ENCODE results near the gene BCORL1. TPM values are rescaled to one million over a fixed set of nuclear protein-coding genes. Genes with fewer than 3 reads are reported as not detected.

The BCORL1 gene, protein sequence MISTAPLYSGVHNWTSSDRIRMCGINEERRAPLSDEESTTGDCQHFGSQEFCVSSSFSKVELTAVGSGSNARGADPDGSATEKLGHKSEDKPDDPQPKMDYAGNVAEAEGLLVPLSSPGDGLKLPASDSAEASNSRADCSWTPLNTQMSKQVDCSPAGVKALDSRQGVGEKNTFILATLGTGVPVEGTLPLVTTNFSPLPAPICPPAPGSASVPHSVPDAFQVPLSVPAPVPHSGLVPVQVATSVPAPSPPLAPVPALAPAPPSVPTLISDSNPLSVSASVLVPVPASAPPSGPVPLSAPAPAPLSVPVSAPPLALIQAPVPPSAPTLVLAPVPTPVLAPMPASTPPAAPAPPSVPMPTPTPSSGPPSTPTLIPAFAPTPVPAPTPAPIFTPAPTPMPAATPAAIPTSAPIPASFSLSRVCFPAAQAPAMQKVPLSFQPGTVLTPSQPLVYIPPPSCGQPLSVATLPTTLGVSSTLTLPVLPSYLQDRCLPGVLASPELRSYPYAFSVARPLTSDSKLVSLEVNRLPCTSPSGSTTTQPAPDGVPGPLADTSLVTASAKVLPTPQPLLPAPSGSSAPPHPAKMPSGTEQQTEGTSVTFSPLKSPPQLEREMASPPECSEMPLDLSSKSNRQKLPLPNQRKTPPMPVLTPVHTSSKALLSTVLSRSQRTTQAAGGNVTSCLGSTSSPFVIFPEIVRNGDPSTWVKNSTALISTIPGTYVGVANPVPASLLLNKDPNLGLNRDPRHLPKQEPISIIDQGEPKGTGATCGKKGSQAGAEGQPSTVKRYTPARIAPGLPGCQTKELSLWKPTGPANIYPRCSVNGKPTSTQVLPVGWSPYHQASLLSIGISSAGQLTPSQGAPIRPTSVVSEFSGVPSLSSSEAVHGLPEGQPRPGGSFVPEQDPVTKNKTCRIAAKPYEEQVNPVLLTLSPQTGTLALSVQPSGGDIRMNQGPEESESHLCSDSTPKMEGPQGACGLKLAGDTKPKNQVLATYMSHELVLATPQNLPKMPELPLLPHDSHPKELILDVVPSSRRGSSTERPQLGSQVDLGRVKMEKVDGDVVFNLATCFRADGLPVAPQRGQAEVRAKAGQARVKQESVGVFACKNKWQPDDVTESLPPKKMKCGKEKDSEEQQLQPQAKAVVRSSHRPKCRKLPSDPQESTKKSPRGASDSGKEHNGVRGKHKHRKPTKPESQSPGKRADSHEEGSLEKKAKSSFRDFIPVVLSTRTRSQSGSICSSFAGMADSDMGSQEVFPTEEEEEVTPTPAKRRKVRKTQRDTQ (N-terminal part only)
- total RNA-seq (2014; rRNA removed; shearing (Covaris generic)), result 0.49 and 0.96 TPM in 2 replicates

DNA sequence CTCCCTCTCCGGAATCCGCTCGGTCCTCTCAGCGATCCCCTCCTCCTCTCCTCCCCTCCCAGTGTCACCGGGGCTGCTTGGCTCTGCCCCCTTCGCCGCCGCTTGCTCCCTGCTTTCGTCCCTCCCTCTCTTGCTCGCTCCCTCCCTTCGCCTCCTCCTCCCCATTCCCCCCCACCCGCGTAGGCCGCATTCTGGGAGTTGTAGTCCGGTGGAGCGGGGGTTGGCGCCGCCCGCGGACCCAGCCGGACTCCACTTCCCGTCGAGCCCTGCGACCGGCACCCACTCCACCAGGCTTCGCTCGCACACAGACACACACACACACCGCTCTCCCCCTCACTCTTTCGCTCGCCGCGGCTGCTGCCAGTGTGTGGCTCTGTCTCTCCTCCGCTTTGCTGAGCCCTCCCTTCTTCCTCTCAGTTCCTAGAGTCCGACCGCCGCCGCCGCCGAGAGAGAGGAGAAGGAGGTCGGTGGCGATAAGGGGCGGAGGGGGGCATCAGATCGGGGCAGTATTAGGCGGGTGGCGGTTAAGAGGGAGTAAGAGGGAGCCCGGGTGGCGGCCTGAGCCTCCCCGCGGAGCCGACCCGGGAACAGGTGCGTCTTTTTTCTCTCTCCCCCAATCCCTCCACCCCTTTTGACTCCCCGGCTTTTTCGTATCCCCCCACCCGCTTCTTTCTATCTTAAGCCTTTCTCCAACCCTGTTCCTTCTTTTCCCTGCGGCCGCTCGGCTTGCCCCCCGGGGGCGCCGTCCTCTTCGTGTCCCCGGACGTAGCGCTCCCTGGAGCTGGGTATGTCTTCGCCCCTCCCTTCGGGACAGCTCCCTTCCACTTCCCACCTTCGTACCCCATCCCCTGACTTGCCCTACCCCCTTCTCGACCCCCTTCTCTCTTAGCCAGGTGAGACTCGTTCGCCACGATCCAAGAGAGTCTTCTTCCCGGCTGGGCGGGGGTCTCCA lies at the start of gene BCORL1:
TSS of gene BCORL1 (plus strand) at position 336 of the 952 bp plus-strand sequence. CDS start 22,597 bp downstream, outside the sequence.
- DNase-seq (ENCODE audit: low read depth), result peak; percentile 88

DNA sequence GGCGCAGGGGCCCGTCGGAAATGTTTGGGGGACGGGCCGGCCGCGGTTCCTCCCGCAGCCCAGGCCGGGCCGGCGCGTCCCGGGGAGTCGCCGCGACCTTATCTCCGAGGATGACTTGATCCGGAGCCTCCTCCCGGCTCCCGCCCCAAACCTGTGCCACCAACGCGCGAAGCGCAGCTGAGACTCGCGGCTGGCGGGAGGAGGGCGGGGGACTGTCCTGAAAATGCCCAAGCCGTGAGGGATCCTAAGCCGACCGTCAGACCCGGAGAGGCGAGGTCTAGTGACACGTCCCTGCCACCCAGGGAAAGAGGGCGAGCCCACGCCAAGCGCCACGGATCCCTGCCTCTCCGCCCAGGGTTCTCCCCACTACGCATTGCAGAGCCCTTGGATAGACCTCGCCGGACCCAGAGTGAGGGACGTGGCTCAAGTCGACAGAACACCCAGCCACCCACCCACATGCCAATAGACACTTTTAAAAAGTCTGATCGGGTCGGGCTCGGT lies 49.6 kb upstream of the BCORL1 start:
- peak; percentile 4 for DNase-seq (ENCODE audit: low read depth)

DNA sequence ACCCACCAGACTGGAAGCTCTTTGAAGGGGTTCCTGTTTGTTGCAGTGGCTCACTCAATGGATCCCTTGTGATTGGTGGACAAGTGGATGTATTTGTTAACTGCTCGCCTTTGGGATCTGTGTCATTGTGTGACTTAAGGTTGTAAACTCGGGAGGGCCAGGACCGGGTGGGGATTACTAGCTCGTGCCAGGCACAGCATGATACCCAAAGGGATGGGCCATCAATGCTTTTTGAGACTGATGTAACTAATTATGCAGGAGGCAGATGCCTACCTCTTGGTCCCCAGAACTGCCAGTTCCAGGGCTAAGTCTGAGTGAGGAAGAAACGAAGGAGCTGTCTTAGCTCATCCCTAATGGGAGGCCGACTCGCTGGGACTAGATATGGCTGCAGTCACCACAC lies 48.7 kb upstream of the BCORL1 start:
- no peak for DNase-seq (ENCODE audit: low read depth)

DNA sequence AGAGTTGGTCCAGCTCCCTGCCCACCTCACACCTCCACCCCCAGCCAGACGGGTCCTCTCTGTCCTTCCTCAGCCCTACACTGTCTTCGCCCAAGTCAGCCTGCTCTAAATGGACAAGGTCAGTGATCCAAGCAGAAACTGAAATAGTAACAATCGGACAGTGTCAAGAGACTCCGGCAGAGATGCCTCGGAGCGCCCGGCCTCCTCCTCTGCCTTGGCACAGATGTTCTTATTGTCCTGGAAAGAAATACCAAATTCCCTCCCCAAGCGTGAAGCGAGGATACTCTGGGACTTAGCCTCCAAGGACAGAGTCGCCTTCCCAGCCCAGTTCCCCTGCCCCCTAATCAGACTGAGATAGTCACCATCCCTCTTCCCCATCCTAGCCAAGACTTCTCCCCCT lies 48.0 kb upstream of the BCORL1 start:
- no peak for DNase-seq (ENCODE audit: low read depth)

DNA sequence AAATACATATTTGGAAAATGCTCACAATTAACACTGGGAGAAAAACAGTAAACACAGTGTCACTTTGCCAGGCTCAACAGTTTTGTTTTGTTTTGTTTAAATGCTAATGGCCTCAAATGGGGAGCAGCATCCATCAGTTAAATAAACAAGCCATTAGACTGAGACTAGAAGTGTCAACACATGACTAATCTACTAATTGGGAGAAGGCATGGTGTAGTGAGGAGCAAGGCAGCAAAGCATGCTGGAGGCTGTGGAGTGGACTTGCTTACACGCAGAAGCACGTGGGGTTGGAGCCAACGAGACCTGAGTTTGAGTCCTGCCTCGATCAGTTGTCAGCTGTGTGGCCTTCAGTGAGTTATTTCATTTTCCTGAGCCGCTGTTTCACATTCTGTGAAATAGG lies 47.5 kb upstream of the BCORL1 start:
- no peak for DNase-seq (ENCODE audit: low read depth)

DNA sequence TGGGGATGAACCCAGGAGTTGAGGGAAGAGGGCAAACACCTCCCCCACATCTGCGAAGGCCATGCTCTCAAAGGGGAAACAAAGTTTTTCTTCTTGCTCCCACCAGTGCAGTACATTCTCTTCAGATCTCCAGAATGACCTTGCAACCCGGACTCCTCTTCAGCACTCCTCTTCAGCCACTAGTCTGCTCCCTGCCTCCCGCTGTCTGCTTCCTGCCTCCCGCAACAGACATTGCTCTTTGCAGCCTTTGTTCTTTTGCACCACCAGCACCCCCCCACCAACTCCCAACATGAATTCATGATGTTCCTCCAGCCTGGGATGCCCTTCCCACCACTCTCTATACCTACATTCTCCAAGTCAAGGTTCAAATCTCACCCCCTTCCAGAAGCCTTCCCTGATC lies 44.4 kb upstream of the BCORL1 start:
- no peak for DNase-seq (ENCODE audit: low read depth)

DNA sequence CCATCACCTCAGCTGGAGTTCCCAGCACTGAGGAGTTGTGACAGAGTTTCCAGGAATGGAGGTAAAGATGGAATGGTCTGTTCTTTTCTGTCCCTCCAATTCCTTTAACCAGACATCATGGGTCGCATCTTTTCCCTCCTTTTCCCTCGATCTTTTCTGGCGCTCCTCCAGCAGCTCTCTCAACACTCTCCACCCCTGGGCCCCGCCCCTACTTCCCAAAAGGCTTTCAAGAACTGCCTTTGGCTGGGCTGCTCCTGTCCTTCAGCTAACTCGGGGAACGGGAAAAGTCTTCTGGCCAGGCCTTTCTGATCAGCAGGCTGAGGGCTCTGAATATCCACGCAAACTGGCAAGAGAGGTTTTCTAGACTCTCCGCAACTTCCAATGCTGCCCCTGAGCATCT lies 42.4 kb upstream of the BCORL1 start:
- DNase-seq (ENCODE audit: low read depth), result no peak

DNA sequence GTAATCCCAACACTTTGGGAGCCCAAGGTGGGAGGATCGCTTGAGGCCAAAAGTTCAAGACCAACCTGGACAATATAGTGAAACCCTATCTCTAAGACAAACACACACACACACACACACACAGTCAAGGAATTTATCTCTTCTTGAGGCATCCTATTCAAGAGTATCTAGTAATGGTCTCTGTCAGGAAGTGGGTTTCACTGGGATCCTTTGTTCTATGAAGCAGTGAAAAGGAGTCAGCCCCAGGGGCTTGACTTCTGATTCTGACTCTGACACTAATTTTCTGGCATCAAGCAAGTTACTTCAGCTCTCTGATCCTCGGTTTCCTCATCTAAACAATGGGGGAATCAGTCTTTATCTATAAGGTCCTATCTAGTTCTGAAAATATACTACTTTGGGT lies 41.7 kb upstream of the BCORL1 start:
- DNase-seq (ENCODE audit: low read depth), result no peak

DNA sequence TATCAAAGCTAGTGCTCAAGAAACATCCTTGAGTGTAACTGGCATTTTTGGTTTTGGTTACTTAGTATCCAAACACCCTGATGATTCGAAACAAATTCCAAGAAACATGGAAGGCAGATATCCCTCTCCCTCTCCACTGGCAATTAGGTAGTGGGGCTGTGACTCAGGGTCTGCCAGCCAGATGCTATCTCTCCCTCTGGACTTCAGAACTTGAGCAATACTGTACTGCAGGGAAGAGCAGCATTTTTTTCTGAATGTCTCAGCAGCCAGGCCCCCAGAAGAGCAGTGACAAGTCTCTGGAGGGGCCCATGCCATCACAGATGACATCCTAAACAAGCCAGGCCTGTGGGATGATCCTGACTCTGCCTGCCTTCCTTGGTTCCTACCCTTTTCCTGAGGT lies 37.3 kb upstream of the BCORL1 start:
- no peak for DNase-seq (ENCODE audit: low read depth)

DNA sequence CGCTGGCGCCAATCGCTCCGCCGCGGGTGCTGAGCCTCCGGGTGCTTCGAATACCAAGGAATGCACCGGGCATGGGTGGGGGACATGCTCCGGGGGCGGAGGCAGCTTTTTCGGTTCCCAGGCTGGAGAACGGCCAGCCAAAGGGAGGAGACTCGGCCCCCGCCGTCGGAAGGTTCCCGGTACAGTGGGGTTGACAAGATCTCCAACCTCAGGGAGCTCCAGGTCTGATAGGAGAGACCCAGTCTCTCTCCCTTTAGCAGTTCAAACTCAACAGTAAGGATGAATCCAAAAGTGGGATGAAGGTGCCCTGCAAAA lies 29.1 kb upstream of the BCORL1 start:
- no peak for DNase-seq (ENCODE audit: low read depth)

DNA sequence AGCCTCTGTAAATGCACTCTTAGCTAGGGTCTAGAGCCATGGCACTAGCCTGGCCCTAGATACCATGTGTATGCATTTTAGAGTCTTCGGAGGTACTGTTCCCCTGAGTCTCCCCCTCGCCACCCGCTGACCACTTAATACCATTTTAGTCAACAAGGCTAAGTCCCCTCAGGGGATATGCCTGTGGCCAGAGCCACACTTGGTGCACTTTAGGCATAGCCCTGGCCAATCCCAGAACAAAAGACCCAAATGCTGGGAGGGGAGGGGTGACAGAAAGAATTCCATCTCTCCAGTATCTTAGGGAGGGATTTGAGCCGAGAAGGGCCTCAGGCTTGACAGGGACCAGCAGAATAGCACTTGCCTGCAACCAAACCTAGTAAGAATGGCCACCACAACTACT lies 28.6 kb upstream of the BCORL1 start:
- no peak for DNase-seq (ENCODE audit: low read depth)

DNA sequence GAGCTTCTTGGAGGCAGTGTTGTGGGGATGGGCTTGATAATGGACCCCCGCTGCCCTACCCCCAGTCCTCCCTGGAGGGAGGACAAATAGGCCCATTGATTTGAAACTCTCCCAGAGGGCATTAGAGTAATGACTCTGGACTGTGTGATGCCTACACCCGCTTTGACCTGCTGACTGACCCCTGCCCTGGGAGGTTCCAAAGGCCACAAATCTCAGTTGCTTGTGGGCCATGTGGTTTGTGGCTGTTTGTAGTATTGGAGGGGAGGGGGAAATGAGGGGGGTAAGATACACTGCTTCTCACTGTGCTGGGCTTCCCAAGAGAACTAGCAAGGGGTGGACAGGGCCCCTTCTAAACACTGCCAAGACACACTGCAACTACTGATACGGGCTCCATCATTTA lies 27.6 kb upstream of the BCORL1 start:
- DNase-seq (ENCODE audit: low read depth), result no peak

DNA sequence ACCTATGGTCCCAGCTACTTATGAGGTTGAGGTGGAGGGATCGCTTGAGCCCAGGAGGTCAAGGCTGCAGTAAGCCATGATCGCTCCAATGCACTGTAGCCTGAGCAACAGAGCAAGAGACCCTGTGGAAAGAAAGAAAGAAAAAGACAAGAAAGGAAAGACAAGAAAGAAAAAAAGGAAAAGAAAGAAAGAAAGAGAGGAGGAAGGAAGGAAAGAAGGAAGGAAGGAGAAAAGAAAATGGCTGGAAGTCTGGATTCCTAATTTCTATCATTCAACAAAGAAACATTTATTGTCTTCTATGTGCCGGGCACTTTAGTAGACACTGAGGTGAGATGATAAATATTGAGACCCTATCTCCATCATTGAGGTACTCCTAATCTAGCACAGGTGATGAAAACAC lies 26.8 kb upstream of the BCORL1 start:
- no peak for DNase-seq (ENCODE audit: low read depth)

DNA sequence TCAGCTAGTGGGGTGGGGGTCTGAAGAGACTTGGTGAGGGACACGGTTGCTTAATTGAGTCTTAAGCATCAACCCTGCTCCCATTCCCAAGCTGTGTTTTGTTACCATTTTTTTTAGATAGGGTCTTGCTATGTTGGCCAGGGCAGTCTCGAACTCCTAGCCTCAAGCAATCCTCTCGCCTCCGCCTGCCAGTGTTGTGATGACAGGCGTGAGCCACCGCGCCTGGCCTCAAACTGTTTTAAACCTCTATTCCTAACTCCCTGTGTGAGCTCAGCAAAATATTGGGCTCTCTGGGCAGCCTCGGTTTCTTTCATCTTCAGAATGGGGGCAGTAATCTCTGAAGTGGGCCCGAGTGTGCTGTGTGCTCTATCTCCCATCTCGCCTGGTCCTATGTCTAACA lies 26.3 kb upstream of the BCORL1 start:
- DNase-seq (ENCODE audit: low read depth), result no peak

DNA sequence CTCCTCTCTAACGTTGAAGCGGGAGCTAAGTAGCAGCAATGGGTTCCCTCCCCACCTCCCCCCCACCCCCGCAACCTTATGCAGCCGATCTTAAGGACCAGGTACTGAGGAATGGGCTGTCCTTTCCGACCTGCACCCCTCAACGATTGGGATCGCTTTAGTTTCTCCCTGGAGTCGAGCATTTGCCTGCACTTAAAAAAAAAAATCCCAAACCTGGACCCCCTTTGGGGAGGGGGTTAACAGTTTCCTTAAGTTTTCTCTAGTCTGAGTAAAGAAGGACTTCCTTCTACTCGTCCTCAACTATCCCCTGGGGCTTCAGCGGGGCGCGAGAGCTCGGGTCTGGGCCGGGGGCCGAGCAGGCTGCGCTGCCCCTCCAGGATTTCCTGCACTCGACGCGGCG lies 25.7 kb upstream of the BCORL1 start:
- DNase-seq (ENCODE audit: low read depth), result no peak

DNA sequence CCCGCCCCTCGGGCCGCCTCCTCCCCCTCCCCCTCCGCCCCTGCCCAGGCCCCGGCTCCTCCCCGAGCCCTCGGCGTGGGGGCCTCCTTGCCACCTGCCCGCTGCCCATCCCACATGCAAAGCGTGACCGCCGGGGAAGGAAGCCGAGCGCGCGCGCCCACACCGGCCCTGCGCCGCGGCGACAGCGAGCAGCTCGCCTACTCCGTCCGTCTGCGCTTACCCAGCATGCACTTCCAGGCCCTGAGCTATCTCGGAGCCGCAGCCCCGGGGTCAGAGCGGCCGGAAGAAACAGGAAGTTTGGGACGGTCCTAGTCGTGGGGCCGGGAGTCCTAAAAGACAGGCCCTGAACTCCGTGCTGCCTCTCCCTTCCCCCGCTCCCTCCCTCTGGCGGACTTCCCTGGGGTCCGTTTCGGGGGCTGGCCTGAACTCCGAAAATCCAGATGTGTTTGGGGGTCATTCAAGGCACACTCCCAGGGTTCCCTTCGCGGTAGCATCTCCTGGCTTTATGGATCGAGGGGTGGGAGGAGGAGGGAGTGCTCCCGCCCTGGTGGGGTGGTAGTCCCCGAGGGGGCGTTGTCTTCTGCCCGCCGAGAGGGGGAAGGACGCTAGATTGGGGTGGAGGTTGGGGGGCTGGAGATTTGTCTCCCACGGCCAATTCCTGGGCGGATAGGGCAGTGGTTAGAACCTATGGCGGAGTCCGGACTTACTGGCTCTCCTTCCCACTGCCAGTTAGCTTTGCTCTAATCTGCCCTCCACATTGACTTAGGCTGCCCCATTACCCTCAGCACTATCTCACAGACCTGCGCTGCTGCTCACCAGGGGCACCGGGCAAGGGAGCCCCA lies 25.0 kb upstream of the BCORL1 start:
- DNase-seq (ENCODE audit: low read depth), result peak; percentile 53

DNA sequence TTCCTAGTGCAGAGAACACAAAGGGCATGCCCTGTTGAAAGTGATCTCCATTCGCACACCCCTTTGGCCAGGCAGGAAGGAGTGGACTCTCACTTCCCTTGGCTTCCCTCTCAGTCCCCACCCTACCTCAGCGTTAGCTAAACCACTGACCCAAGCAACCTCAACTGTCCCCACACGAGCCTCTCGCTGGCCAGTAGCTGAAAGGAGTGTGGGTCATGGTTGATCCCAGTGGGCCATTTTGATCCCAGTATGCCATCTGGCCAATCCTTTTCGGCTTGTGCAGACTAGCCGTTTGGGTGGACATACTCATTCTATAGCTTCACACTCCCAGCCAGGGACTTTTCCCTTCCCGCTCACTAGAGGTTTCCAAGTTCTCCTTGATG lies 24.4 kb upstream of the BCORL1 start:
- no peak for DNase-seq (ENCODE audit: low read depth)

DNA sequence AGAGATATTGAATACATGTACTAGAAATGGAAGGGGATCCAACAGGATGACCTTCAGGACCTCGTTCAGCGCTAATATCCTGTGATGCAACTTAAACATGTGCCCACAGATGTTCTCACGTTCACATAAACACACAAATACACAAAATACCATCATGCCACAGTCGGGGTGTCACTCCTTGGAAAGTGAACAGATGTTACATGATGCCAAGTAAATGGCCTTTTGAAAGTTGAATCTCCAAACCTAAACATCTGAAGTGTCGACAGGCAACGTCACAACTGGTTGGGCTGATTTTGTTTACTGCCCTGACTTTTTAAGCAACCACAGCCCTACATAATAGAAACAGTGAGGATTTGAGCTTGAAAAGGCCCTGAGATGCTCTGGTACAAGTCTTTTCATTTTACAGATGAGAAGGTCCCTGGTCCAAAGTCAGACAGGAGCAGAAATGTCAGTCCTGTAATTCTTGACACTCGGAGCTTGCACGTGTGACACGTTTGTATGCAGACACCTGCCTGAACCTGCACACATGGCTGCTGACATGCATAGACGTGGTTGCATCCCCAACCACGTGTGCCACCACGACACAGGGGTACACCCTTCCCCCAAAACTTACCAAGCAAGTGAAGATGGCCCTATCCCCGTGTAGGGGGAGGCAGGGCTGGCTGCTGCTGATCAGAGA lies 23.5 kb upstream of the BCORL1 start:
- no peak for DNase-seq (ENCODE audit: low read depth)

DNA sequence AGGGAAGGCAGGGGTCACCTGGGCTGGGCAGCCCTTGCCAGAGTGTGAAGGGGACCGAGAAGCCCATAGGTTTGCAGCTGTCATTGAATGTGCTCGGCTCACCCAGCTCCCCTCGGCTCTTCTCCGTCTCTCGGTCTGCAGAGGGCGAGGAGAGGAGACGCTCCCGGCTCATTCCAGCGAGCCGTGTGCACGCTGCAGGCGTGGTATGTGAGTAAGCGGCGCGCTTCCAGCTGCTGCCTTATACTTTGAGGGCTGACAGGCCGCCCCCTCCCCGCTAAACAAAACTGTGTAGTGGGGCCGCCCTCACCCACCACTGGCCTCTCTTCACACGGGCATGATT lies 23.0 kb upstream of the BCORL1 start:
- DNase-seq (ENCODE audit: low read depth), result no peak

Data from RPMI7951 (cell line).